Posterior vena cava (tissue), 2 donors: ENCODE measurements around the gene CFTR. TPM values are rescaled to one million over a fixed set of nuclear protein-coding genes. Genes with fewer than 3 reads are reported as not detected.

Experiments used
- DNase-seq: peaks from one replicate; pipeline ENCODE4 v3.0.0-alpha.2; 2020; ENCODE audit warnings: low spot score
- intact Hi-C, 2 donors: fragments of 100-400 bp; cut with DNase I; formaldehyde crosslinking; loops; one replicate each; pipeline versions ENCODE4 v1.14.1 to v1.14.2; 2022 to 2023
- total RNA-seq, 2 donors: library from RNA; stranded (reverse); fragmentation: NEBNext Ultra II Directional; extraction: Animal tissue kit (Norgen Biotek cat#: 25700); gene quantifications; one replicate each; pipeline ENCODE4 v1.2.1, GENCODE V29; 2021
- donor health status: DM: yes; HTN: yes; CAD: no.
- donor health status: DM: yes; HTN: yes; CAD: no.

Gene CFTR
- total RNA-seq, 2 donors from 2014 or later = 0.10 TPM; not detected in 1

DNA sequence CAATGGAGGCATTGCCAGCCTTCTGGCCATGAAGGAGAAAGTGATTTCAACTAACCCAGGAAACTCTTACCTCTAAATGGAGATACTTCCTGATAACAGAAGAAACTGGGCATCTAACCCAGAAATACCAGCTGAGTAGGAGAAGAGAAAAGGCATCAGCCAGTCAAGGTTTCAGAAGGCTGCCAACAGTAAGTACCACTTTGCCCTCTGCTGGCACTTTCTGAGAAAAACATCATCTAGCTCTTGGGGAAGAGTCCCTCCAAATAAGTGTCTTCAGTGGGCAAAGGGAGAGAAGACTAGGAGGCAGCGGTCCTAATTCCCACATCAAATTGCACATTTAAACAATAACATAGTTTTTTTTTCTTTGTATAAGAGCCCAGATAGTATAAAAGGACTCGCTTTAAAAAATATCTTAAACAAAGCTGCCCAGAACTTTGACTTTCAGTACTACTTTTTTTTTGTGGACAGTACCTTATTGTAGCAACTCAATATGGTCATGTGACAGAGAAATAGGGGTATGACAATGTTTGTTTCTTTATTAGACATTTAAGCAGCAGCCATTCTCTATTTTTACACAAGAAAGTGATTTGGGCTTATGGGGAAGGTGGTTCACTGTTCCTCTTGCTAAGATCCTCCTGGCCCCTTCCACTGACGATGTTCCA is 236.1 kb downstream of the CFTR start:
- no peak for DNase-seq
- intact Hi-C loops = no loop called here

DNA sequence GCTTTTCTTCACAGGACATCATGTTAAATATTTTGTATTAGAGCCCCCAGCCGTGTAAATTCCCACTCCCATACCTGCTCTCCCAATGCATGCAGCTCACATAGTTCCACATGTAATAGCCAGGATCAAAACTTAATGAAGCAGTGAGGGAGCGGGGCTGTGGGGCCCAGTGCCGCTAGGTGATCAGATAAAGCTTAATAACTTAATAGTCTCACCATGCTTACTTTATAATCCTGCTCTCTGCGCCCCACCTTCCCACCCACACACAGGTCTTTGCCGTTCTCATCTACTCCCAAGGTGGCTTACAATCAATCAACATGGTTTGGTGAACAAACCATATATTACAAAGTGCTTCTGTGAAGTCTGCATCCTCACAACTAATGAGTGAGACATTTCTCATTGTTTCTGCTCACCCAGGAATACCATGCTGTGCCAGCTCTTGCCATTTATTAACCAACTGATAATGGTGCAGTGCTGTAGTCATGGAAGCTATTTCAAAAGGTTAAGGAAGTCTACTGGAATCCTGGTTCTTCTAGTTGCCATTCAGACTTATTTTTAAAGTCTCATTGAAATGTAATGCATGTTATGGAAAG is 237.0 kb downstream of the CFTR start:
- DNase-seq = no peak
- intact Hi-C loops = no loop called here

DNA sequence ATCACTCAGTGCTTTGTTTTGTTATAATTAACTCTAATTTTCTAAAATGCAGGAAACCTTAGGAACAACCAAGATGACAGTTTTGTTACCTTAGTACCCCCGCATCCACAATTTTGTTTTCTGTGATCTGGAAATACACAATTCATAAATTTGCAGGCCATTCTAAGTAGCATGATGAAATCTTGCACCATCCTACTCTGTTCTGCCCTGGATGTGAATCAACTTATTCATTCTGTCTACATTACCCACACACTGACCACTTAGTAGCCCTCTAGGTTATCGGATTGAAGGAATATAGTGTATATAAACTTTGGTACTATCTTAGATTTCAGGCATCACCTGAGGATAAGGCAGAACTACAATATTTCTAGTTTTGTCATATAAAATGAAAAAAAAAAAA is 237.5 kb downstream of the CFTR start:
- intact Hi-C loops = no loop called here
- no peak for DNase-seq

Other genes with a start within 250 kb of the CFTR start
- 1 to 10 TPM in 1 of 2 donors, under 1 TPM in 1; 1.00 to 4.7 TPM for gene WNT2, start 157.0 kb upstream of the CFTR start, total RNA-seq
- gene ASZ1, start 52.5 kb upstream of the CFTR start, total RNA-seq = not detected